GM21717 (cell line): ENCODE results near the gene TTC7B.

Source experiments
- ATAC-seq: cut with Tn5 transposase; IDR thresholded peaks from one replicate; pipeline ENCODE4 v1.9.1; 2021; ENCODE audit warnings: mild to moderate bottlenecking, moderate library complexity; ENCODE audit not compliant: unreplicated experiment

TTC7B gene

GRCh38 chr14:90607141-90607540 lies 209.1 kb downstream of the TTC7B start:
- no peak for ATAC-seq

DNA sequence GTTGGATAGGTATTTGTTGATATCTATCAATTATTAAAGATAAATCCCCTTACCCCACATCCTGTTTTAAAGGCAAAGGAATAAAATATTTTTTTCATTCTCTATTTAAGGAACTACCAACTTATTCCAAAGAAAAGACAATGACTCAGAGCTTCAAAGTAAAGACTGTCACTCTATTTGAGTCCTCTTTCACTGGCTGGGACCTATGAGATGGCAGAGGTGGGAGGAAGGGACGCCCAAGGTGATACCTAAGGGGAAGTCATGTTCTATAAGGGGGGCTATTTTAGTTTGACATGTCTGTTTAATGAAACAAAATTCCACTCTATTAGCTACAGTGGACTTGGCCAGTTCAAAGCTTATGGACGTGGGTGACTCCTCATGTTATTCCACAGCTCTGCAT lies 209.8 kb downstream of the TTC7B start:
- no peak for ATAC-seq

- ATAC-seq = no peak
Observed at GRCh38 chr14:90605430-90605829, 210.8 kb downstream of the TTC7B start.

DNA sequence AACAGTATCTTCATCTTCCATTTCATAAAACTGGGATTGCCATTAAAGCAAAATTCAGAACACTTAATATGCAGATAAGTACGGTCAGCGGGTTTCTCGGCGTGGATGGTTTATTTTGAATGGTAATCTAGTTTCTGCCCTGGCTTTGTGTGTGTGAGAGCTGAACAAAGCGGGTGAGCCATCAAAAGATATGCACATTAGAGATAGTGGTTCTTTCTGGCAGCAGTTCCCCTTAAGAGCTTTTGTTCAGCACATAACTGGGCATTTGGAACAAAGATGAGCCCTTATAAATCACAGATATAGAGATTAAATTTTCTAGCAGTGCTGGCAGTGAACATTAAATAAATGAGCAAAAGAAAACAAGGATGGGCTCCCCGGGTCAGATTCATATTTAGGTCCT lies 211.9 kb downstream of the TTC7B start:
- ATAC-seq = no peak

DNA sequence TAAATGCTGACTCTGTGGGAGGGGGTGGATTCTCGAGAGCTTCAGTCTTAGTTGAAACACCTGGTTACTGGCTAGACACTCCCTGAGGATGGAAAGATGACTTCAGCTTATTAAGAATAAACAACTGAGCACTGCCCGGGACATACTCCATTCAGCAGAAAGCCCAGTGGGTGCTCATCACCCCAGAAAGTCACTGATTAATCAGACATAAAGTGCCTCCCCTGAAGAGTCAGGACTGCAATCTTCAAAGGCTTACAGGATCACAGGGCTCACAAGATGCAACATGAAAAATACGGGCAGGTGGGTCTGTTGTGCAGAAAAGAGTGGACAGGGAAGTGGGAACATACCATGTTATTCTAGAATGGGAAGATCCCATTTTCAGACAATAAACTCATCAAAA lies 212.4 kb downstream of the TTC7B start:
- ATAC-seq = no peak

DNA sequence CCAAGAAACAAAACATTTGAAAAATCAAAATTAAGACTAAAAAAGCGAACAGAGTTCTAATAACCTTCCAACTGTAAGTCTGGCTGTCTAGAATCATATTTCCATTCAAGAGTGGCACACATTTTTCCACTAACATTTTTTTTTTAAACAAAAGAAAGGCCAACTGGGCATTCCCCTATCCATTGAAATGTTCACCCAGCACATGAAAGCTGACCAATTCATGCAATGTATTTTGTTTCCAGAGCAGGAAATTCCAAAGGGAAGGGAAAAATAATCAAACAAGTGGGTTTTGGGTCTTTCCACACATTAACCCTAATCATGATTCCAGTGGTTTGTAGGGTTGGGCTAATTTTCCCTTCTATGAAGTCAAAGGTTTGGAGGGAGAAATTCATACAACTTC lies 212.9 kb downstream of the TTC7B start:
- ATAC-seq = no peak

GRCh38 chr14:90602088-90602687 lies 214.0 kb downstream of the TTC7B start:
- no peak for ATAC-seq

GRCh38 chr14:90601563-90601962 lies 214.7 kb downstream of the TTC7B start:
- ATAC-seq = no peak

DNA sequence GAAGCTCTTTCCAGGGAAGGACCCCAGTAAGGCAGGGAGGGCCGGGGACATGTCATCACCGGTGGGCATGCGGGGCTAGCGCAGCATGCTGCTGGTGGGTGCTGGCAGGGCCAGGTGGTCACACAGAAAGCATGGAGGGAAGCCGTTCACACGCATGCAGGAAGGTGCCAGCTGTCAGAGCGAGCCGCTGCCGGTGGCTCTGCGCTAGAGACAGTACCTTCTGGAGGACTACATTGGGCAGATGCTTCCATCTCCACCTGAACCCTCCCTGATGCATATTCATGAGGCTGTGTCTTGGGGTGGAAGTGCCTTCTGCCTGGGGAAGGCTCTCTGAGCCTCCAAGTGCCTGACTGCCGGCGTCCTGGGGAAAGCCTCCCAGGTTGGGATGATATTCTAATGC lies 215.6 kb downstream of the TTC7B start:
- no peak for ATAC-seq

- no peak for ATAC-seq
Observed at GRCh38 chr14:90599748-90600507, 216.3 kb downstream of the TTC7B start.

DNA sequence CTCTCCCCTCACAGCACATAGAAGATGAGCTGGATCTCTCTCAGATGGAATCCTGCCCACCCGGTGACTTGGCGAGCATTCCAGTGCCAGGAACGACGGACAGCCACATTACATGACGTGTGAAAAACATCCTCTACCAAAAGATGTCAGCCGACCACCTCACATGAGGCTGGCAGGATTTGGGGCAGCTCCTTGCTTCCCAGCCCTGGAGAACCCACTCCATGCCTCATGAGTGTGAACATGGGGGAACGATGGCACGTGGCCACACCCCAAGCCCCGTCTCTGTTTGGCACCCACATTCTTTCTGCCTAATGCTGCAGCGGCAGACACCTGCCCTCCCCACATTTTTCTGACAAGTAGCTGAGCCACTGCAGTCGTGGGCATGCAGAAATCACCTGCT lies 216.9 kb downstream of the TTC7B start:
- ATAC-seq = no peak

DNA sequence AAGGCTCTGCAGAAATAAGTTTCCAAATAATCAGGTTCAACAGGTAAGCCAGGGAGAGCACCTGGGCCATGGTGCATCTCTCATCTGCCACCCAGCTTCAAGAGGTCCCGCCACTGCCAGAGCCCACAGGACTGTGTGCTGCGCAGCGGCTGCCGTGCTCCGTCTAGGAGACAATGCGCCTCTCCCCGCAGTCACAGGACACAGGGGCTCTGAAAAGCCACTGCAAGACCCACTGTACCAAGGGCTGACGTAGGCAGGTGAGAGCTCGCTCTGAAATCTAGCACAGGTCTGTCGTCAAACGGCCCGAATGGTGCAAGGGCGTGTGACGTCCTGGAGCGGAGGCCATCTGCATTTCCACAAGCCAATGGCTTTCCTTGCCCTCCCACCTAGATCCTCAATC lies 218.3 kb downstream of the TTC7B start:
- ATAC-seq = no peak

DNA sequence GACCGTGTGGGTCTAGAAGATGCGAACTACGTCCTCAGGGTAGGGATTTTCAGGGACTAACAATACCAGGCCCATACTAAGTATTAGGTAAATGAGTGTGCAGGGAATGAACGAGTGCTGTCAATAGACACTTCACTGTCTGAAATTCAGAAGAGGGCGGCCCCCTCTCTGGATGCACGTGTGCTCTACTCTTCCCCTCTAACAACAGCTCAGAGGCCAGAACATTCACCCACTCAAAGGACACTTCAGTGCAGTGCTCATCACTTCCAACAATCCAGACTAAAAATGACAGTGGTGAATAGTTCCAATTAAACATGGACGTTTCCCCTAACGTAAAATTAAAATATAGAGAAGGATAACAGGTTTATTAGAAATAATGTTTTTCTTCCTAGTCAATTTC lies 219.5 kb downstream of the TTC7B start:
- ATAC-seq = no peak

DNA sequence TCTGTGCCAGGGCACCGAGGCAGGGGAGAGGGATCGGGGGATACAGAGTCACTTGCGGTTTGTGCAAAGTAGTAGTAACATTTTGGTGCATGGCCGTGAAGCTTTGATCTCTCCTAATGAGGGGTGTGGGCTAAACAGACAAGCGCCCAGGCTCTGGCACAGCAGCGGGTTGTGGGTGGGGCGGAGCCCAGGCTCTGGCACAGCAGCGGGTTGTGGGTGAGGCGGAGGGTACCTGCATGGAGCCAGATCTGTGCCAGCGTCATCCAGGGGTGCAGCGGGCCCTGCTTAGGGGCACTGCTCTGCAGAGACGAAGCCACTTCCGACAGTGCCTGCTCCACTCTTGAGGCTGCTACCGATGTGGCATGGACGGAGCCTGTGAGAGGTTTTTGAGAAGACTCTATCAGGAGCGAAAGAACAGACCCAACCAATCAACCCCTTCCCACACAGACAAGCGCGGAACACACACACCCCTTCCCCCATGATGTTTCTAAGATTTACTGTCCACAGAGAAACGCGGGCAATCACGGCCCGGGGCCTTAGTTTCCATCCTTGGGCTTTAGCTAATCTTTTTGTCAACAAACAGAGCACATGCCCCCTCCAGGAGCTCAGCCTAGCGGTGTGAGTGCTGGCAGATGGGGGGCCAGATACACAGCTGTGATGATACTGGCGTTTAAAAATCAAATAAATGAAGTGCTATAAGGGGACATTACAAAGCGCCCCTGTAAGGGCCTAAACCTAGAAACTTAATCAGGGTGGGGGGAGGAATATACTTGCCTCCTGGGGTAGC lies 222.8 kb downstream of the TTC7B start:
- no peak for ATAC-seq

GRCh38 chr14:90592655-90593054 lies 223.6 kb downstream of the TTC7B start:
- ATAC-seq = no peak

GRCh38 chr14:90587918-90588317 lies 228.3 kb downstream of the TTC7B start:
- ATAC-seq = no peak

- ATAC-seq = no peak
Observed at GRCh38 chr14:90587252-90587910, 228.8 kb downstream of the TTC7B start.

DNA sequence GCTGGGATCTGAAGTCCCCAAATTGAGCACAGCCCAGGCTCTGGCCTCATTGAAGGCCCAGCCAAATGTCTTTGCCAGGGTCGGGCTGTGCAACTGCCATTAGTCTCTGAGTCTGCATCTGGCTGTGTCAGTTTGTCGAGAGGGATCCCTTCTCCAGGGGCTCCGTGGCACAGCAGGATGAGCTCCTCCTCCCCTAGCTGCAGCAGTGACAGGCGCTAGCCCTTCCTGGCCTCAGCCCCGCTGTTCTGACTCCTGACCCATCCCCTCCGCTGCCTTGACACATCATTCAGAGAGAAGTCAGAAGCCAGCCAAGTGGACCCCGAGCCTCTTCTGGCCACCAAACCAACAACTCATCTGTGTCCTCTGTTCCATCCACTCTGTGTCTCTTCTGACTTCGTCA lies 231.1 kb downstream of the TTC7B start:
- ATAC-seq = no peak

DNA sequence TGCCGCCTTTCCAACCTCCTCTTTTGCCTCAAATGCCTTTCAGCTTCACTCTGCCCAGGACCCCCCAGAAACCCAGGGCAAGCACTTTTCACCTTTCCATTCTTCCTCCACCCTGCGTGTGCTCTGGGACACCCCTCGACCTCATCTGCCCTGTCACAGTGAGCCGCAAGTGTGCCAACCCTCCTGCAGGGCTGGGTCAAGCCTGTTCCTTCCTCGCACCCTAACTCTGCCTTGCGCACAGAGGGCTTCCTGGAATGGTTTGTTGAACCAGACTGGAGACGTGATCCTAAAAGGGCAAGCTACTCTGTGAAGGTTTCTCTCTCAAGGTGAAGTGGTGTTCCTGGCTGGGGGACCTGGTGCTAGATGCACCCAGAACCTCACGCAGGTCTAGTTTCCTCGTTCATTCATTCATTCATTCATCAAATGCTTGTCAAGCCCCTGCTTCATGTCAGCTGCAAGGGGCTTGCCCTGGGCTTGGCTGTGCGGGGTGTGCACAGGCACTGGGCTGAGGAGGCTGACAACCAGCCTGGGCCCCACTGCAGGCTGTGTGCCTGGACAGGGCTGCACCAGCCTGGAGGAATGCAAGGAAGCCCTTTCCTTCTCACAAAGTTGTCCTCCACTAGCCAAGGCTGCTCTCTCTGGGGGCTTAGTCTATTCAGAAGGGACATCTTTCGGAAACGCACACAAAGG lies 232.2 kb downstream of the TTC7B start:
- no peak for ATAC-seq

GRCh38 chr14:90583427-90583826 lies 232.8 kb downstream of the TTC7B start:
- ATAC-seq = no peak

DNA sequence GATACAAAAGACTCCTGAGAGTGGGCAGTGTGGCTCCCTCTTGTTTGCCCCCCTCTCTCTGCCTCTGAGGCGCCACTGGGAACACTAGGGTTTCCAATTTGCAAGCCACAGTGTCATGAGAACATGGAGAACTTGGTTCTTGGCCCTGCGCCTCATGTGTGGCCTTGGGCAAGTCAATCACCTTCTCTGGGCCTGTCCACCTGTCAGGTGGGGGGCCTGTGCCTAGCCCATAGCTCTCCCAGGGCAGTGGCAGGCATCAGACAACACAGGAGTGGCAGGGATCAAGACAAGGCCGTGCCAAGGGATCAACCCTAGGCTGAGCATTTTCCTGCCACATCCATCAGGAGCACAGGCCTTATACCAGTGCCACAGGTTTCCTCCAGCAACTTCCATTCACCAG lies 234.1 kb downstream of the TTC7B start:
- ATAC-seq = no peak
